Stimulated activated CD8-positive, alpha-beta memory T cell treated with anti-CD3 and anti-CD28 coated beads, Interleukin-15, amount 100 ng/mL, for 1 hour (primary cell): ENCODE measurements around the gene DERA.
"Not testable (repeated sequence)": the region's sequence is repeated elsewhere in the genome, so short reads cannot be mapped to it uniquely, and the experiment has no call there.

Source experiments
- DNase-seq: peaks from one replicate; pipeline ENCODE4 v3.0.0-alpha.2; 2020; ENCODE audit warnings: low read depth

DERA gene

GRCh38 chr12:16008421-16008824, 97.3 kb downstream of the DERA start:
- DNase-seq = no peak

GRCh38 chr12:16012117-16012516, 101.0 kb downstream of the DERA start:
- DNase-seq = no peak

- not testable (repeated sequence) for DNase-seq
These were observed 102.6 kb downstream of the DERA start for GRCh38 chr12:16013722-16014121.

DNA sequence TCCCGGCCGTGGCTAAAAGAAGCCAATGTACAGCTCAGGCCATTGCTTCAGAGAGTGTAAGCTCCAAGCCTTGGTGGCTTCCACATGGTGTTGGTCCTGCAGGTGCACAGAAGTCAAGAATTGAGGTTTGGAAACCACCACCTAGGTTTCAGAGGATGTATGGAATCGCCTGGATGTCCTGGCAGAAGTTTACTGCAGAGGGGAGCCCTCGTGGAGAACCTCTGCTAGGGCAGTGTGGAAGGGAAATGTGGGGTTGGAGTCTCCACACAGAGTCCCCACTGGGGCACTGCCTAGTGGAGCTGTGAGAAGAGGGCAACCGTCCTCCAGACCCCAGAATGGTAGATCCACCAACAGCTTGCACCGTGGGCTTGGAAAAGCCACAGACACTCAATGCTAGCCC, 103.3 kb downstream of the DERA start:
- DNase-seq = not testable (repeated sequence)

DNA sequence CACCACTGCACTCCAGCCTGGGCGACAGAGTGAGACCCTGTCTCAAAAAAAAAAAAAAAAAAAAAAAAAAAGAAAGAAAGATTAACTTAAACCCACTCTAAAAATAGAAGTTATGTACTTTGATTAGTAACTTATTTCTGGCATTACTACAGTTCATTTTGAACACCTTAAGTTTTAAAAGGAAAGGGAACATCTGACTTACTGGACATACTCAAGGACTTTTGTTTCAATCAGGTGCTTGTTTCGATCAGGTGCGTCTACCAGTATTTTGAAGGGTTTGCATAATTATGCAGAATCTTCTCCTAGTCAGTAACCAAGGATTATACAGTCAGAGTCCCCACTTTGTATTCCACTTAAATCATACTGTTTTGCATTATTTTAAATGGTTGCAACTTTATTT, 105.6 kb downstream of the DERA start:
- DNase-seq = no peak

DNA sequence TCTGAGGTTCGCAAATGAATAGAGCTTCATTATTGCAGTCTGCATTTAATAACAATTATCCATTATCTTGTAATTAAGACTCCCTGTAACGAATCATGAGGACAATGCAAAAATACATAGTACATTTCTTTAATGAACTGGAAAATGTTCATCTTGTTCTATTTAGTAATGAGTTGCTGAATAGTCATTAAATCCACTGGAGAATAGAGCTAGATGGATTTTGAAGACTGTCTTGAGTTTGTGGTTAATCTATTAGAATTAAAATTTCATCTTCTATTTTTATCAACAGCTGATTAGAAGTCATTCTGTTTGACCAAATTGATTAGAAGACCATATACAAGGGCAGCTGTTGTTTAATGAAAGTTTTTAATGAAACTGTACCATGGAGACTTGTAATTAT, 107.2 kb downstream of the DERA start:
- DNase-seq = no peak

DNA sequence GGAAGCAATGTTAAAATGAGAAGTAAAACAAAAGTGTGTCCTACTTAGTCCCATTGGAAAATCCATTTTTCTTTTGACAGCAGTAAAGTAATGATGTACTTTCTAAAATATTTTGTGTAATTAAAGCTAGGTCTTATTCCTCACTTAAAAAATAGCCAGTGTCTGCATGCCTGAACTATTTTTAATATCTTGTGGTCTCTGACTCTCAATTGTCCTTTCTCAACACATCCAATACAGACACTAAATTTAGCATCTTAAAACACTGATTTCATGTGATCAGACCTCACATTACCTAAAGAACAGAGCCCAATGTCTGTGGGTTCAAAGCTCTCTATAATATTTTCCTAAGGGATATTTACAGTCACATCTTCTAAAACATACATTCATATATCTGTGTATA, 108.0 kb downstream of the DERA start:
- DNase-seq = no peak

- DNase-seq = no peak
These were observed 108.9 kb downstream of the DERA start for GRCh38 chr12:16020031-16020430.

- no peak for DNase-seq
These were observed 109.9 kb downstream of the DERA start for GRCh38 chr12:16021026-16021425.

- no peak for DNase-seq
These were observed 110.5 kb downstream of the DERA start for GRCh38 chr12:16021676-16022075.

GRCh38 chr12:16027002-16027401, 115.9 kb downstream of the DERA start:
- DNase-seq = no peak

- no peak for DNase-seq
These were observed 119.6 kb downstream of the DERA start for GRCh38 chr12:16030744-16031143.

DNA sequence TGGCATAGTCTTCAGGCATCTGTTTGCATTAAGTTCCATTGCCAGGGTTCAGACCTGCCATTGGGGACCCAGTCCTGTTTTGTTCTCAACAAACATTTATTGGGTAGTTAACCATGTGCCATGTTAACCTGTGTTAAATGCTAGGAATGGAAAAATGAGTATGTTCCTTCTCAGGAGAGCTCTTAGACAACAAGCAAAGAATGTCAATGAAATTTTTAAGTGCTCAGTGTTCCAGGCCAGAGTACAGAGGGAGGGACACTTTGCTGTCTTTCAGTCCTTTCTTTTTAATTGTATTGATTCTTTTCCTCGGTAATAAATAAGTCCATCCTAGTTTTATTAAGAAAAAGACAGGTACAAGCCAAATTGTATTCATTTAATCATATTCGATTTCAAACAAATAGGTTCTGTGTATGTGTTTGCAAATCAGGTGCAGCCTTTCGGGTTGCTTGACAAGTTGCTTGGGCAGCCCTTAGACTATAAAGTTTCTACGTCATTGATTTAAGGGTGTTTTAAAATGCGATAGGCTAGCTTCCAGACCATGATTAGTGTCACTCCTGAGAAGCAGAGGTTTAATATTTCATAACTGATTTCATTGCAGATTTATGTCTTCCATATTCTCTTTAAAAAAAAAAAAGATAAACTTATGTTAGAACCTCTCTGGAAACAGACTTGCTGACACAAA, 123.1 kb downstream of the DERA start:
- no peak for DNase-seq

DNA sequence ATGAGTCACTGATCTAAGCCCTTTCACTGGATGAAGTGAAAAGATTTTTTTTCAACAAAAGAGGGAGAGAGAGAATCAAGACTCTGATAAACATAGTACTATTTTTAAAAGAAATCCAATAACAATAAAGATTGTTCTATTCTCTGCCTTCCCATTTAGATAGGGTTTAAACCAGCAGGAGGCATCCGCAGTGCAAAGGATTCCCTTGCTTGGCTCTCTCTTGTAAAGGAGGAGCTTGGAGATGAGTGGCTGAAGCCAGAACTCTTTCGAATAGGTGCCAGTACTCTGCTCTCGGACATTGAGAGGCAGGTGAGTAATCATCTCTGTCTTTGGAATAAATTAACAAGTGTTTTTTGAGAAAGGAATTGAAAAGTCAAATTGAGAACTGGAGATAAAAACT, 124.9 kb downstream of the DERA start:
- DNase-seq = no peak

DNA sequence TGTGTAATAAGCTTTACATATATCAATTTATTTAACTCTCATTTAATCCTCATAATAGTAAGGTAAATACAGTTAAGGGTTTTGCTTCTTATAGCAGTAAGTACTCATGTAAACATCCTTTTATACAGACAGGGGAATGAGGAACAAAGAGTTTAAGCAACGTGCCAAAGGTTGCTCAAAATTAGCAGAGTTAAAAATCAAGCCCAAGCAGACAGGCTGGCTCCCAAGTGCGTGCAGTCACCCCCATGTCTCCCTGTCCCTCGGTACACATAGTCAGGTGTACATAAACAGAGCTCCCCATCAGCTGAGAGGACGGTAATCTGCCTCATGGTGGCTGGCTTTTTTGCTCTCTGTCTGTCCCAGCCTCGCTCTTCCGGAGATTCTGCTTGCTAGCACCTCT, 126.4 kb downstream of the DERA start:
- no peak for DNase-seq

GRCh38 chr12:16043480-16043879, 132.3 kb downstream of the DERA start:
- DNase-seq = no peak

GRCh38 chr12:16046266-16046665, 135.1 kb downstream of the DERA start:
- DNase-seq = no peak

DNA sequence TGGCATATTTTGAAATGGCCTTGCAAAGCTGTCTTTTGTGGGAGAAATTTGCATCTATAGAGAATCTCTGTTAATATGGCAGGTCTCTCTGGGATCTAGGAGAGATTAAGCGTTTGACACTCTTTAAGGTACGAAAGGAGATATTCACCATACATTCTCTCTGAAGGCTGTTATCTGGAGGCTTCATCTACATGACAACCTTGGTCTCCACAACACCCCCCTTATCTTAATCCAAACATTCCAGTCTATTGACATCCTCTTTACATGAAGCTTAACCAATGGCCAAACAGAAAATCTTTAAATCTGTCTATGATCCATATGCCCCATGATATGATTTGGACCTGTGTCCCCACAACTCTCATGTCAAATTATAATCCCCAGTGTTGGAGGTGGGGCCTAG, 137.4 kb downstream of the DERA start:
- no peak for DNase-seq

GRCh38 chr12:16056910-16057309, 145.8 kb downstream of the DERA start:
- no peak for DNase-seq

GRCh38 chr12:16057351-16057751, 146.2 kb downstream of the DERA start:
- DNase-seq = not testable (repeated sequence)

- DNase-seq = no peak
These were observed 151.5 kb downstream of the DERA start for GRCh38 chr12:16062611-16063010.

GRCh38 chr12:16063726-16064125, 152.6 kb downstream of the DERA start:
- DNase-seq = no peak

GRCh38 chr12:16070113-16070512, 159.0 kb downstream of the DERA start:
- DNase-seq = no peak

GRCh38 chr12:16072678-16073077, 161.5 kb downstream of the DERA start:
- no peak for DNase-seq

DNA sequence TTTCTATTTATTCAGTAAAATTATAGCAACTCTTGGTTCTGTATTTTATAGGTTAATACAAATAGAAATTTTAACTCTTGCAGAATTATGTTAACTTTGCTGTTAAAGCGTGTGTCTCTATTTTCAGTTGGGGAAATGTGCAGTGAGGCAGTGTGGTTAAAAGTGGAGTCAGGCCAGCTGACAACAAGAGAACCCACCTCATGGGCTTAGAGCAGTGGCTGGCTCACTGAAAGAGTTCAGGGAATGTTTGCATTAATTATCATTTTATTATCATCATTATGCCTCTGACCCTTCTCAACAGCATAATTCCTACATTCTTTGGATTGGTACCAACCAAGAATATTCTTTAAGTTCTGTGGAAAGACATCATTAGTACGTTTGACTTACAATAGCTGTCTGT, 163.8 kb downstream of the DERA start:
- DNase-seq = no peak
